ENCODE results near the gene TNFRSF6B. TPM values are rescaled to one million over a fixed set of nuclear protein-coding genes. Genes with fewer than 3 reads are reported as not detected.

TNFRSF6B gene
- total RNA-seq, 2 donors from 2014 or later, result 9.9 to 13.8 TPM

- no peak for DNase-seq
- TF ChIP-seq CTCF (IDR thresholded peaks at IDR 0.05), result no peak
- no peak for TF ChIP-seq POLR2A (IDR thresholded peaks at IDR 0.05)
- peaks cover 16% of the 10 kb centered on the region for H3K4me1 ChIP-seq
- H3K4me3 ChIP-seq, result no peak overlapping the region
- no peak for ATAC-seq
- intact Hi-C loops (cut with DNase I), result no loop called here
- peaks cover 0 to 1% of the 10 kb centered on the region in 2 donors for H3K36me3 ChIP-seq (replicated peaks in 1 of 2; ENCODE audit: insufficient read depth in 1 of 2, low read depth in 2 of 2)
- no peaks in the 10 kb centered on the region for H3K9me3 ChIP-seq
- H3K27me3 ChIP-seq, result no peaks in the 10 kb centered on the region
- no peak overlapping the region for H3K27ac ChIP-seq
- WGBS, 2 donors, result 92 to 100% methylated on average over 1 to 9 of the region's 9 CpGs
Measured at GRCh38 chr20:63662813-63663189, 33.7 kb upstream of the TNFRSF6B start.

DNA sequence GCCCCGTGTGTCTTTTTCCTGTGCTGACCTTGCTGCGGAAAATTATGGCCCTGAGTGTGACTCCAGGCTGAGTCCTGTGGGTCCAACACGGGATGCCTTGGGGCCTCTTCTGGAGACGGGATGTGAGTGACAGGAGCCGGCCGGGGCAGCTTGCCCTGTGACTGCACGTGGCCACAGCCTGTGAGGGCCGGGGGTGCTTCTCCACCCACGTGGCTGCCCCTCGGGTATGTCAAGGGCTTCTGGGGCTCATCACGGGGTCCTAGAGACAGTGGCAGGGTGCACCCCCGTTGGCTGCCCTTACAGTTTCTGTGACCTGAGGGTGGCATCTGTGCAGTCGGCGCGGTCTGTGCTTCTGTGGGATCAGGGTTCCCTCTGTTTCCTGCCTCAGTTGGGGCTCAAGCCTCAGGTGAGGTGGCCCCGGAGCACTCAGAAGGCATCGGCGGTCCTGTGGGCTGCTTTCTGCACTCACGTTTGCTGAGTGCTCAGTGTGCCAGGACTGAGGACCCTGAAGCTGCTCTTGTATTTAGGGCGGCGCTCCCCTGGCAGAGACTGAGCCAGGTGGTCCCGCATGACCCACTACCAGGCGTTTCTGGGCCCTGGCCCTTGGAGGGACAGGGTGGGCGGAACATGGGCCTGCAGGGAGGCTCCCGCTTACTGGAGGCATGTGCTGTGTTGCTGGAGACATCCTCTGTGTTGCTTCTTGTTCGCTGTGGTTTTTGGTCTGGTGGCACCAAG lies 33.0 kb upstream of the TNFRSF6B start:
- Histone ChIP-seq H3K27ac (no peak overlapping the region), H3K27me3 (no peaks in the 10 kb centered on the region), H3K36me3 (replicated peaks in 1 of 2; ENCODE audit: insufficient read depth in 1 of 2, low read depth in 2 of 2) (peaks cover 0 to 2% of the 10 kb centered on the region in 2 donors), H3K4me3 (no peak overlapping the region), H3K9me3 (no peaks in the 10 kb centered on the region), H3K4me1 (peaks cover 14% of the 10 kb centered on the region)
- intact Hi-C loops (cut with DNase I), result no loop called here
- ATAC-seq (no peak), DNase-seq (no peak)
- 82 to 83% methylated on average over 7 to 18 of the region's 26 CpGs for WGBS, 2 donors
- no peak for TF ChIP-seq POLR2A (IDR thresholded peaks at IDR 0.05)

- no peaks in the 10 kb centered on the region for H3K9me3 ChIP-seq
- H3K27me3 ChIP-seq, result no peaks in the 10 kb centered on the region
- no peak overlapping the region for H3K4me3 ChIP-seq
- H3K27ac ChIP-seq, result no peak overlapping the region
- TF ChIP-seq POLR2A (IDR thresholded peaks at IDR 0.05) (no peak), CTCF (IDR thresholded peaks at IDR 0.05) (no peak)
- peaks cover 0 to 4% of the 10 kb centered on the region in 2 donors for H3K36me3 ChIP-seq (replicated peaks in 1 of 2; ENCODE audit: insufficient read depth in 1 of 2, low read depth in 2 of 2)
- no peak for DNase-seq
- H3K4me1 ChIP-seq, result peaks cover 7% of the 10 kb centered on the region
- no peak for ATAC-seq
- intact Hi-C loops (cut with DNase I), result no loop called here
- 87 to 88% methylated on average over 5 to 20 of the region's 22 CpGs for WGBS, 2 donors
Measured at GRCh38 chr20:63664143-63664851, 32.2 kb upstream of the TNFRSF6B start.

- no peaks in the 10 kb centered on the region for H3K9me3 ChIP-seq
- intact Hi-C loops (cut with DNase I), result no loop called here
- peaks cover under 1% of the 10 kb centered on the region for H3K4me1 ChIP-seq
- 78 to 84% methylated on average over 7 to 16 of the region's 18 CpGs for WGBS, 2 donors
- H3K36me3 ChIP-seq (replicated peaks in 1 of 2; ENCODE audit: insufficient read depth in 1 of 2, low read depth in 2 of 2), result peaks cover 0 to 4% of the 10 kb centered on the region in 2 donors
- ATAC-seq, result no peak
- no peak for DNase-seq
- TF ChIP-seq CTCF (IDR thresholded peaks at IDR 0.05), result no peak
- TF ChIP-seq POLR2A (IDR thresholded peaks at IDR 0.05), result no peak
- H3K4me3 ChIP-seq, result no peak overlapping the region
- no peak overlapping the region for H3K27ac ChIP-seq
- H3K27me3 ChIP-seq, result no peaks in the 10 kb centered on the region
Measured at GRCh38 chr20:63664861-63665594, 31.4 kb upstream of the TNFRSF6B start.

GRCh38 chr20:63665708-63666107 lies 30.7 kb upstream of the TNFRSF6B start:
- Histone ChIP-seq H3K9me3 (no peaks in the 10 kb centered on the region), H3K4me3 (no peak overlapping the region), H3K4me1 (no peaks in the 10 kb centered on the region), H3K36me3 (replicated peaks in 1 of 2; ENCODE audit: insufficient read depth in 1 of 2, low read depth in 2 of 2) (peaks cover 0 to 4% of the 10 kb centered on the region in 2 donors), H3K27ac (no peak overlapping the region), H3K27me3 (no peaks in the 10 kb centered on the region)
- no peak for DNase-seq
- 86 to 100% methylated on average over 3 to 14 of the region's 14 CpGs for WGBS, 2 donors
- intact Hi-C loops (cut with DNase I), result no loop called here
- ATAC-seq, result no peak
- TF ChIP-seq POLR2A (IDR thresholded peaks at IDR 0.05) (no peak), CTCF (IDR thresholded peaks at IDR 0.05) (no peak)
